HG03196 (cell line): ENCODE measurements around the gene MAP3K10.

Source experiments
- ATAC-seq: cut with Tn5 transposase; IDR thresholded peaks from one replicate; pipeline ENCODE4 v1.9.1; 2021; ENCODE audit not compliant: unreplicated experiment

The MAP3K10 gene

GRCh38 chr19:40247178-40247577, 56.0 kb downstream of the MAP3K10 start:
- ATAC-seq = no peak

DNA sequence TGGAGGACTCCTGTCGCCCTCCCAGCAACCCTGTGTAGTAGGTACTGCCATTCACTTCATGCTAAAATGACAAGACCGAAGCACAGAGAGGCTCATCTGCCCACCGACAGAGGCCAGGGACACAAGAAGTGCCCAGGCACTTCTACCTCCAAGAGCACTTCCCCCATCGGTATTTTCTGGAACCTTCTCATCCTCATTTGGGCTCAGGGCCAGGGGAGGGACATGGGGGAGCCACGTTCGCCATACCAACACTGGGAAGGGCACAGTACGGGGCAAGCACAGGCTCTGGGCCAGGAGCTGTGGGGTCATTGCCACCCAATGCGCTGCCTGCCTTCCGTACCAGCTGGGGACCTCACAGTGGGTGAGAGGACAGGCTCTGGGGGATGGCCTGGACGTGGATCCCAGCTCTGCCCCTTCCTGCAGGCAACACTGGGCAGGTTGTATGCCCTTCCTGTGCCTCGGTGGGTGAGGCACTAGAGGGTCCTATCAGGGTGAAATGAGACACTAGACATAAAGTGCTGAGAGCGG, 56.6 kb downstream of the MAP3K10 start:
- ATAC-seq = no peak

DNA sequence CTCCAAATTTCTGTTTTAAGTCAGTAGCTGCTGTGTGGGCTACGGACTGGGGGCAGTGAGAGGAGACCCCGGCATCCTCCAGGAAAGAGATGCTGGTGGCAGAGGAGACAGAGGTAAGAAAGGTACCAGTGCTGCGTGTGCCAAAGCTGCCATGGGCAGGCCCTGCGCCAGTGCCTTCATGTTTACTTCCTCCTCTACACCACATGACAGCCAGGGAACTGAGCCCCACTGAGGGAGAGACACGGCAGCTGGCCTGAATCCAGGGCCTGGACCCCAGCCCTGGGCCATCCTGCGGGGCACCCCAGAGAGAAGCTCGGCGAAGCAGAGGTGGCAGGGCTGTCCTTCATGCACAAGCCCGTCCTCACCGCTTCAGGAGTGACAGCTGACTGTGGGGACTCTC, 58.0 kb downstream of the MAP3K10 start:
- ATAC-seq = no peak

DNA sequence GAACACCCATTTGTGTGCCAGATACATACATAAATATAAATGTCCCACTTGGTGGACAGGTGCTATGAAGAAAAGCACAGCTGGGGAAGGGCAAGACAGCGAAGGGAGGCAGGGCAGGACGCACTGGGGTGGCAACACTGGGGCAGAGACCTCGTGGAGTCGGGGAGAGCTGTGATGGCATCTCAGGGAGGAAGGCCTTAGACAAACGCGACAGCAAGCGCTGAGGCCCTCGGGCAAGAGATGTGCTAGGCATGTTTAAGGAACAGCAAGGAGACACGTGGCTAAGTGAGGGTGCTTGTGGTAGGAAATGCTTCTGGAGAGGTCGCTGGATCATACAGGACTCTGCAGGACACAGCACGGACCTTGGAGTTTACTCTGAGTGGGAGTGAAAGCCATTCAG, 58.6 kb downstream of the MAP3K10 start:
- ATAC-seq = no peak

GRCh38 chr19:40251244-40251643, 60.0 kb downstream of the MAP3K10 start:
- ATAC-seq = no peak

DNA sequence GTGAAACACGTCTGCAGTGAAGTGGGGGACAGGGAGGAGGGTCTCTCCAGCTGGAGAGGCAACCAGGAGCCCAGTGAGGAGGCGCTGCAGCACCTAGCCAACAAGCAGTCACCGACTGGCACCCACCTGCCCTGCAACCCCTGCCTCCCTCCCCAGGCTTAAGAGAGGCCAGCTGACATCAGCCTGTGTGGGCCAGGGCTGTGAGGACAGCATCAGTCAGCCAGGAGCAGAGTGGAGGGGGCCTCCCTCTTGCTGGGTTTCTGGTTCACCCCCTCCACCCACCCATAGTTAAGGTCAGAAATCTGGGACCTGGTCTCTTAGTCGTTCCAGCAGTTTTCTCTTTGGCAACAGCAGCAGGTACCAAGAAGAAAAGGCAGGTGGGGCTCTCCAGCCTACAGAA, 60.8 kb downstream of the MAP3K10 start:
- no peak for ATAC-seq

DNA sequence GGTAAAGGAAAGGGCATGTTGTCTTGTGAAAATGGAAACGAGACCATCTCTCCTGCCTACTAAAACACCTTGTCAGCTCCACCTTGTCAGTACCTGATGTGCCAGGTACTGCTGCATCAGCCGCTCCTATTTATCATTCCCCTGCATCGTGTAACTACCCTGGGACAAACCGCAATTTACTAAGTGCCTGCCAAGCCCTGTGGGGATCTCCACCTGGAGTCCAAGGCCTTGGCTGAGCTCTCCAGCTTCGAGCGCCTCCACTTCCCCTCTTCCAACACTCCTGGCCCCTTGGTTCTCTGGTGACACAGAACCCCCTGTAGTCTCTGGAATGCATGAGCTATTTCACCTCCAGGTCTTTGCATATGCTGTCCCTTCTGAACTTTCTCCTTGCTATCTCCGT, 61.2 kb downstream of the MAP3K10 start:
- no peak for ATAC-seq

GRCh38 chr19:40253611-40254092, 62.4 kb downstream of the MAP3K10 start:
- no peak for ATAC-seq

DNA sequence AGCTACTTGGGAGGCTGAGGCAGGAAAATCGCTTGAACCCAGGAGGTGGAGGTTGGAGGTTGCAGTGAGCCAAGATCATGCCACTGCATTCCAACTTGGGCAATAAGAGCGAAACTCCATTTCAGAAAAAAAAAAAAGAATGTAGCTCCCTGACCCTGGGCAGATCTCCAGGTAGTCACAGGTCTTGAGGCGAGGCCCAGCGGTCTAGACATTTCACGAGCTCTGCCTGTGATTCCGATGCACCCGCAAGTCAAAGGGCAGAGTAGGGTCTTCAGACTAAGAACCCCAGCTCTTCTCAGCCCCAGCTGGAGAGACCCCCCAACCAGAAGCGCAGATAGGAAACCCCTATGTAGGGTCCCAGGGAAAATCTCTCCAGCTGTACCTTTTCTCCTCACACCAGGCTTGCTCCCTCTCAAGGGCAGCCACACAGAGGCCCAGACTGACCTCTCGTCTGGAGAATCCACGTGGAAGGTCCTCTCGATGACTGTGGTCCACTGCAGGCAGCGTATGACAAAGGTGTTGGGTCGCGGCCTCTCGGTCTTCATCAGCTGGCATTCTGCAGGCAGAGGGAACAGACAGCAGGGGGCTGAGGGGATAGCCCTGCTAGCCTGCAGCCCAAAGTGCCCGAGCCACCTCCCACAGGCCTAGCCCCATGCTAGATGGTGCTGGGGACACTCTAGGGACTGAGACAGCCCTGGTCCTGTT, 63.6 kb downstream of the MAP3K10 start:
- ATAC-seq = no peak

DNA sequence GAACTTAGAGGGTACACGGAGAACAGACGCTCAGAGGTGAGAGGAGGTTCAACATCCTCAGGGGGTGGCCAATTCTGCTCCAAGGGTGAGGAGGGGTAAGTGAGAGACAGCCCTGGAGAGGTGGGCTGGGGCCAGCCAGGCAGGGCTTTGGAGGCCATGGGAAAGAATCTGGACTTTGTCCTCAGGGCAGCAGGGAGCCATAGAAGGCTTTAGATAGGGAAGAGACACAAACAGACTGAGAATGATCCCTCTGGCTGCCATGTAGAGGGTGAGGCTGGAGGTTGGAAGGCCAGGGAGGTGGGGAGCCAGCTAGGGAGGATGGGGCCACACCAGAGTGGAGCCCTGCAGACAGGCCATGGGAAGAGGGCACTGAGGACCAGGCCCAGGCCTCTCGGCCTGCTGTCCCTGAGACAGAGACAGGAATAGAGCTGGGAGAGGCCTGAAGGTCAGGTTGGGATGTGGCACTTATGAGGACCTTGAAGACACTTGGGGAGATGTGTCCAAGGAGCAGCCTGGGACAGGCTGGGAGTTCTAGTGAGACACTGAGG, 64.5 kb downstream of the MAP3K10 start:
- ATAC-seq = no peak

DNA sequence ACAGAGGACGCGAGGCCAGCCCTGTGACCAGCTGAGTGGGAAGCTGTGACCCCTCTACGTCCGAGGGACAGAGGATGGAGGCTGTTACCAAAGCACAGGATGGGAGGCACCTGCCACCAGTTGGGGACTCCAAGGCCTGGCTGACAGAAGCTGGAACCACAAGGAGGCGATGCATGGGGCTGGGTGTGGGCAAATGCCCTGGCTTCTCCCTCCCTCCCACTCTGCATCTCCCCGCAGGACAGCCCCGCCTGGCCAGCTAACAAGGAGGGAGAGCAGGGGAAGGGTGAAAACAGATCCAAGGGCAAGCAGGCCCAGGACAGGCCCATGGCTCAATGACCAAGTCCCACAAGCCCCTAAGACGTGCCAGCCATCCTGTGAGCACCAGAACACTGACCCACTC, 65.3 kb downstream of the MAP3K10 start:
- ATAC-seq = no peak

- no peak for ATAC-seq
Measured at GRCh38 chr19:40257096-40257517, 65.9 kb downstream of the MAP3K10 start.

- no peak for ATAC-seq
Measured at GRCh38 chr19:40261631-40262030, 70.4 kb downstream of the MAP3K10 start.

DNA sequence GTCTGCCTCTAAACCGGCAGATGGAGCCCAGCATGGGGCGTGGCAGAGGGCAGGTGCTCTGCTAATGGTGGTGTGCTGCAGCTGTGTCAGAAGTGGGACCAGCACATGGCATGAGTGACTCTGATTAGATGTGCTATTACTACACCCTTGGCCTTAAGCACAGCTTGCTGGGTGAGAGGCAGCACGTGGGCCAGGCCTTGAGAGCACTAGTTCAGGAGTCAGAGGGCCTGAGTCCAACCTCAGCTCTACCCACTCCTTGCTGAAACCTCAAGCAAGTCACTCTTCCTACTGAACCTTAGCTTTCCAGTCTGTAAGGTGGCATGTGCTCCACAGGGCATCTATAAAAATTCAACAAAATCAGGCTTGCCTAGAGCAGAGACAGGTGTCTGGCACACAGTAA, 71.2 kb downstream of the MAP3K10 start:
- ATAC-seq = no peak

DNA sequence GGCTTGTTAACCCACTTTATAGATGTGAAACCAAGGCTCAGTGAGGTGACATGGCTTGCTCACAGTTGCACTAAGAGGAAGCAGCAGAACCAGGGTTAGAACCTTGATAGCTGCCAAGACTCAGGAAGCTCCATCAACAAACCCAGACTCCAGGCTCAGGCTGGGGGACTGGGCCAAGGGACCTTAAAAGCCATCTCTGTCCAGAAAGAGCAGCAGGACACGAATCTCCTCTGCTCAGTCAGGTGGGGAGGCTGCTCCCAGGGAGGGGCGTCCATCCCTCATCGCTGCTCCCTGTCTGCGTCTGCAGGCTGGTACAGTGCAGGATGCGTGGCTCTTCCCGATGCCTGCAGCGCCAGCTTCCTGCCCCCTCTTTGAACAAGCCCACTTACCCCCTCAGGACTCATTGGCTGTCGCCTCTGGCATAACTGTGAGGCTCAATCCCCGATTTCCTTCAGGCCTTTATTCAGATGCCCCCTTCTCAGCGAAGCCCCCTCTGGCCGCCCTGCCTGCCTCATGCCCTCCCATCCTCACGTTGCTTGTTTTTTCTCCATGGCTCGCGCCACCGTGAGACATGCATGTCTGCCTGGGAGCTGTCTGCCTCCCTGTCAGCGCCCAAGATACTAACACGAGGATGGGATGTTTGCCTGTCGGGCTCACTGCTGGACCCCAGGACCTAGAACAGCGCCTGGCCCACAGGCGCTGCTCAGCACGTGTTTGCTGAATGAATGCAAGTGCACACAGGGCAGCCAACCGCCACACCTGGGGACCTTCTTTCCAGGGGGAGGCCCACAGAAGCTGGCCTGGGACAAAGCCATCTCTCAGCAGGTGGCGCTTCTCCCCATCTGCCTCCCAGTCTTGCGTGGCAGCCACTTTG, 72.5 kb downstream of the MAP3K10 start:
- no peak for ATAC-seq

GRCh38 chr19:40264314-40265054, 73.3 kb downstream of the MAP3K10 start:
- no peak for ATAC-seq
